GM13976 (cell line): ENCODE measurements around the gene NCK2.

ENCODE experiments used
- DNase-seq: peaks from one replicate; pipeline ENCODE4 v3.0.0; 2012; ENCODE audit warnings: low spot score
- CTCF ChIP-seq: IDR thresholded peaks from 2 replicates; pipeline ENCODE4 v1.5.1; 2012; ENCODE audit warnings: borderline replicate concordance, mild to moderate bottlenecking; ENCODE audit not compliant: insufficient read depth; ENCODE audit errors: extremely low read depth, missing control alignments, control extremely low read depth
- in situ Hi-C: fragments of 300-500 bp; cut with MboI; formaldehyde crosslinking; loops from one replicate; pipeline ENCODE4 v1.12.0; 2022; ENCODE audit warnings: low sequenced_read_pairs, mixed read lengths, inconsistent platforms; ENCODE audit not compliant: unreplicated experiment

The NCK2 gene

GRCh38 chr2:105883911-105884694 is 139.4 kb downstream of the NCK2 start:
- in situ Hi-C loops: no loop called here
- no peak for TF ChIP-seq CTCF
- DNase-seq: no peak

GRCh38 chr2:105885456-105885855 is 140.7 kb downstream of the NCK2 start:
- TF ChIP-seq CTCF: no peak
- DNase-seq: no peak
- in situ Hi-C loops: no loop called here

DNA sequence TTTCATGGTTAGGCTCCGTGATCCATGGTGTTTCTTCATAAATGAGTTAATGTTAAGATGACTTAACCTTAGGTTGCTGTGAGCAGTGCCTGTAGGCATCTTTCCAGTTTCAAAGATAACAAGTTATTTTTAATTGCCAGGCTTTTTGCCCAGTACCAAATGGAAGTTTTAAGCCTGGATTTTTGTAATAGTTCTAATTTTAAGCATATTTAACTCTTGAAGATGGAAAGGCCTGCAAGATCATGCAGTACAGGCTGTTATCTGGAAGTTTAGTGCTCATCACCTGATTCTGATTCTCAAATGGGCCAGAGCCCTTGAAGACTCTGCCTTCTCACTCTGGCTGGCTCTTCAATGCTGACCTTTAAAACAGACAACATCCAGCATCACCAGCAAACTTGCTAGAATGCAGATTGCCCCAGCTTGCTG is 141.3 kb downstream of the NCK2 start:
- no peak for DNase-seq
- in situ Hi-C loops: no loop called here
- TF ChIP-seq CTCF: no peak

GRCh38 chr2:105886687-105887086 is 142.0 kb downstream of the NCK2 start:
- in situ Hi-C loops: no loop called here
- DNase-seq: no peak
- no peak for TF ChIP-seq CTCF

GRCh38 chr2:105887256-105887655 is 142.5 kb downstream of the NCK2 start:
- in situ Hi-C loops: no loop called here
- DNase-seq: no peak
- TF ChIP-seq CTCF: no peak

DNA sequence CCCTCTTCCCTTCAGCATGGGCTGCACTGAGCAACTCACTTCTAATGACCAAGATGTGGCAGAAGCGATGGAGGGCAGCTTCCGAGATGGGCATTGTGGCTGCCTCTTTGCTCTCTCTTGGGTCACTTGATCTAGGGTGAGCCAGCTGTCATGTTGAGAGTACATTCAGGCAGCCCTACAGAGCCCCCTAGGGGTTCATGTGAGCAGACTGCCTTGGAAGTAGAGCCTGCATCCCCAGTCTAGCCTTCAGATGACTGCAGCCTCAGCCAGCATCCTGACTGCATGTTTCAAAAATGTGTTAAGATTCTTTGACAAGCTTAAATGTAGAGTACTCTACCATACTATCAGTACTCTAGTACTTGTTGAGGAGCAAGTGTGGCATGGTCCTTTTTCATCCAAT is 143.9 kb downstream of the NCK2 start:
- no peak for TF ChIP-seq CTCF
- in situ Hi-C loops: no loop called here
- DNase-seq: no peak
